Peyer's patch (tissue), 4 donors: Measurements from ENCODE around the gene SASH3.

Experiments used
- CTCF ChIP-seq, 6 experiments: fragments of 450-650 bp in 4 of 6; fragments of 200-600 bp in 2 of 6; sonication (generic) in 1 of 6; IDR thresholded peaks; one replicate each; pipeline ENCODE4 v1.5.1; 2017 to 2019; ENCODE audit warnings: antibody characterized with exemption in 6 of 6, mild to moderate bottlenecking in 3 of 6, moderate library complexity in 1 of 6
- POLR2A ChIP-seq, 2 donors: fragments of 450-650 bp; IDR thresholded peaks; one replicate each; pipeline ENCODE4 v1.5.1; 2017; ENCODE audit warnings: antibody characterized with exemption in 2 of 2, mild to moderate bottlenecking in 2 of 2, moderate library complexity in 2 of 2

GRCh38 chrX:129823115-129823514 is 43.4 kb downstream of the SASH3 start:
- TF ChIP-seq CTCF (IDR thresholded peaks at IDR 0.05), result peak; percentile 43 to 62 (median 53)
- no peak for TF ChIP-seq POLR2A (IDR thresholded peaks at IDR 0.05)
